Measurements from ENCODE around the gene KIAA1755.

Gene KIAA1755

DNA sequence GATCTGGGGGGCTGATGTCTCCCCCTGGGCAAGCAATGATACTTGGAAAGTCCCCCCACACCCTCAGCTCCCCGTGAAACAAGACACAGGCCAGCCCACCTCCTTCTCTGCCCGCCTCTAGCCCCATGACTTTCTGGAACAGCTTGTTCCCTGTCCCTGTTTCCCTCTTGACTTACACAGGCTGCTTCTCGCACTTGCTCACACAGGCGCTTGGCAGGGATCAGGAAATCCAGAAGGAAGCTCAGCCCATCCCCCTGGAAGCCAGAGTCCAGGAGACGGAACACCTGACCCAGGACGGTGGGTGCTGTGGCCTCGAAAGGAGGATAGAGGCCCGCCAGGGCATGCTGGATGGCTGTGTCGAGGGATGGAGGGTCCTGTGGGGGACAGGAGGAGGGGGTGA lies 14.8 kb downstream of the KIAA1755 start:
- no peak overlapping the region for H3K23ac ChIP-seq (ENCODE audit: low read length)
- no peak overlapping the region for H3K9ac ChIP-seq (ENCODE audit: low read length)
- no peak overlapping the region for H3K4me2 ChIP-seq (ENCODE audit: low read length)
- H2BK5ac ChIP-seq (ENCODE audit: low read depth, low read length, poor library complexity), result no peak overlapping the region
- no peak overlapping the region for H3K27ac ChIP-seq (ENCODE audit: low read depth, low read length)
- no peak overlapping the region for H2BK120ac ChIP-seq (ENCODE audit: insufficient read depth, low read length, poor library complexity)
- H3K4me1 ChIP-seq (ENCODE audit: control insufficient read depth in 1 of 2, insufficient read depth in 2 of 2, low read length in 2 of 2), result peaks cover 0 to 4% of the 10 kb centered on the region in 2 experiments
- WGBS (ENCODE audit: extremely low coverage, insufficient coverage, insufficient read length), result no CpG with 5 or more reads among the region's 9 CpGs
- H4K12ac ChIP-seq (ENCODE audit: low read depth, low read length), result no peak overlapping the region
- H3K9me3 ChIP-seq (ENCODE audit: insufficient read depth, low read depth, low read length), result peaks cover 16% of the 10 kb centered on the region
- H2BK12ac ChIP-seq (ENCODE audit: low read length), result no peak overlapping the region
- no peak overlapping the region for H3K4ac ChIP-seq (ENCODE audit: low read depth, low read length)
- no peak overlapping the region for H3K14ac ChIP-seq (ENCODE audit: low read length)
- H4K8ac ChIP-seq (ENCODE audit: low read depth, low read length), result no peak overlapping the region
- no peak overlapping the region for H3K18ac ChIP-seq (ENCODE audit: low read length)
- H4K91ac ChIP-seq (ENCODE audit: low read depth, low read length), result no peak overlapping the region
- H3K36me3 ChIP-seq (ENCODE audit: control insufficient read depth in 1 of 2, insufficient read depth in 2 of 2, low read length in 2 of 2), result no peaks in the 10 kb centered on the region
- H2AK5ac ChIP-seq (ENCODE audit: low read length), result no peak overlapping the region
- H3K79me2 ChIP-seq (ENCODE audit: control insufficient read depth, insufficient read depth, low read length, poor library complexity), result no peaks in the 10 kb centered on the region
- H3K79me1 ChIP-seq (ENCODE audit: low read length), result no peaks in the 10 kb centered on the region
- no peak overlapping the region for H2AFZ ChIP-seq (ENCODE audit: insufficient read depth, low read length, poor library complexity)
- no peak for DNase-seq
- no peak overlapping the region for H3K4me3 ChIP-seq (ENCODE audit: low read depth, low read length)
- no peaks in the 10 kb centered on the region for H3K27me3 ChIP-seq (ENCODE audit: insufficient read depth, low read length)

DNA sequence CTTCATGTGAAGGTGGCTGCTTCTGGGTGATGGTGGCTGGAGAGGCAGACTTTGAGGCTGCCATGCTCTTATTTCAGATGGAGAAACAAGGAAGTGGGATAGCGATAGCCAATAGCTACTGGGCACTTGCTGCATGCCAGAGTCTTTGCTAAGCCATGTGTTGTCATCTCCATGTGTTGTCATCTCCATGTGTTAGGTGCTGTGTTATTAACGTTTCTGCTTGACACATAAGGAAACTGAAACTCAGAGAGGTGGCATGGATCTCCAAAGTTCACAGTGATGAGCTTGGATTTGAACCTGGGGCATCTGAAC lies 16.9 kb downstream of the KIAA1755 start:
- Histone ChIP-seq H2AK5ac (ENCODE audit: low read length) (no peak overlapping the region), H3K18ac (ENCODE audit: low read length) (no peak overlapping the region), H4K91ac (ENCODE audit: low read depth, low read length) (no peak overlapping the region), H2BK5ac (ENCODE audit: low read depth, low read length, poor library complexity) (no peak overlapping the region), H3K4me2 (ENCODE audit: low read length) (no peak overlapping the region), H3K9ac (ENCODE audit: low read length) (no peak overlapping the region), H3K79me2 (ENCODE audit: control insufficient read depth, insufficient read depth, low read length, poor library complexity) (no peaks in the 10 kb centered on the region), H2BK120ac (ENCODE audit: insufficient read depth, low read length, poor library complexity) (no peak overlapping the region), H2AFZ (ENCODE audit: insufficient read depth, low read length, poor library complexity) (no peak overlapping the region), H3K4me3 (ENCODE audit: low read depth, low read length) (no peak overlapping the region), H3K9me3 (ENCODE audit: insufficient read depth, low read depth, low read length) (peaks cover 18% of the 10 kb centered on the region), H3K23ac (ENCODE audit: low read length) (no peak overlapping the region), H3K27me3 (ENCODE audit: insufficient read depth, low read length) (no peaks in the 10 kb centered on the region), H4K12ac (ENCODE audit: low read depth, low read length) (no peak overlapping the region), H3K79me1 (ENCODE audit: low read length) (no peaks in the 10 kb centered on the region), H3K27ac (ENCODE audit: low read depth, low read length) (no peak overlapping the region), H2BK12ac (ENCODE audit: low read length) (no peak overlapping the region), H3K36me3 (ENCODE audit: control insufficient read depth in 1 of 2, insufficient read depth in 2 of 2, low read length in 2 of 2) (no peaks in the 10 kb centered on the region), H4K8ac (ENCODE audit: low read depth, low read length) (no peak overlapping the region), H3K4me1 (ENCODE audit: control insufficient read depth in 1 of 2, insufficient read depth in 2 of 2, low read length in 2 of 2) (peaks cover 0 to 4% of the 10 kb centered on the region in 2 experiments), H3K14ac (ENCODE audit: low read length) (no peak overlapping the region), H3K4ac (ENCODE audit: low read depth, low read length) (no peak overlapping the region)
- no CpG with 5 or more reads among the region's 2 CpGs for WGBS (ENCODE audit: extremely low coverage, insufficient coverage, insufficient read length)
- DNase-seq, result no peak

DNA sequence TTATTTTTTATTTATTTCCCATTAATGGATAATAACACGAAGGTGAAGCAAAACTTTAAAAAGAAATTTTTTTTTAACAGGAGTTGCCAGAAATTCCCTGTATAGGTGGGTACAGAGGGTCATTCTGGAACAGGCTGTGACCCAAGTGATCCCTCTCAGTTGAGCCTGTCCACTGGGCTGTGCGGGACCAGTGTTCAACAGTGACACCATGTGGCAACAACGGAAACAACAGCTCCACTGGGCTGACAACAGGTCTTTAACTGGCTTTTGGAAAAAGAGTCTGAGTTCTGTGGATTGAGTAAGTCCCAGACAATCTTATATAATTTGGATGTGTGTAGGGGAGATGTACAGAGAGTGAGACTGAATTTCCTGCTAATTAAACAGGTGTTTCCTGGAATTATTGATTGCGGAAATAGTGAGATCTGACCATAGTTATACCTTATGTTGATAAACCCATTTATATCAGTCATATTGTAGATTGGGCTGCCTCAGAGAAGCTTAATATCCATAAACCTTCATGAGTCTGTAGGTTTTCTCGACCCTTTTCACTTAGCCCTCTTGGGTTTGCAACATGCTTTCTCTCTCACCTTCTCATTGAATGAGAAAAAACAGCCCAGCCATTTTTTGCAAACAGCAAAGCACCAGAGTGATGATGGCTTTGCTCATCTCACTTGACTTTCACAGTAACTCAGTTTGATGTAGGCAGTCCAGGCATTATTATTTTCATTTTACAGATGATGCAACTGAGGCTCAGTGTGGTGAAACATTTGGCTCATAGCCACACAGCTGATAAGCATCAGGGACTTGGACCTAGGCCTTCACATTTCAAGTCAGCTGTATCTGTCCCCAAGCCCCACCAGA lies 17.5 kb downstream of the KIAA1755 start:
- H2BK120ac ChIP-seq (ENCODE audit: insufficient read depth, low read length, poor library complexity), result no peak overlapping the region
- H3K27me3 ChIP-seq (ENCODE audit: insufficient read depth, low read length), result no peaks in the 10 kb centered on the region
- H2AFZ ChIP-seq (ENCODE audit: insufficient read depth, low read length, poor library complexity), result no peak overlapping the region
- H3K18ac ChIP-seq (ENCODE audit: low read length), result no peak overlapping the region
- H2BK5ac ChIP-seq (ENCODE audit: low read depth, low read length, poor library complexity), result no peak overlapping the region
- no peak overlapping the region for H4K91ac ChIP-seq (ENCODE audit: low read depth, low read length)
- H2BK12ac ChIP-seq (ENCODE audit: low read length), result no peak overlapping the region
- no peak overlapping the region for H3K23ac ChIP-seq (ENCODE audit: low read length)
- H3K79me2 ChIP-seq (ENCODE audit: control insufficient read depth, insufficient read depth, low read length, poor library complexity), result no peaks in the 10 kb centered on the region
- no peak overlapping the region for H4K12ac ChIP-seq (ENCODE audit: low read depth, low read length)
- peak in 1 of 2 donors; percentile 42 for DNase-seq
- H4K8ac ChIP-seq (ENCODE audit: low read depth, low read length), result no peak overlapping the region
- no peaks in the 10 kb centered on the region for H3K36me3 ChIP-seq (ENCODE audit: control insufficient read depth in 1 of 2, insufficient read depth in 2 of 2, low read length in 2 of 2)
- H3K4me2 ChIP-seq (ENCODE audit: low read length), result no peak overlapping the region
- no CpG with 5 or more reads among the region's 5 CpGs for WGBS (ENCODE audit: extremely low coverage, insufficient coverage, insufficient read length)
- peaks cover 18% of the 10 kb centered on the region for H3K9me3 ChIP-seq (ENCODE audit: insufficient read depth, low read depth, low read length)
- H3K9ac ChIP-seq (ENCODE audit: low read length), result no peak overlapping the region
- no peak overlapping the region for H3K4ac ChIP-seq (ENCODE audit: low read depth, low read length)
- H3K4me3 ChIP-seq (ENCODE audit: low read depth, low read length), result no peak overlapping the region
- H2AK5ac ChIP-seq (ENCODE audit: low read length), result no peak overlapping the region
- H3K4me1 ChIP-seq (ENCODE audit: control insufficient read depth in 1 of 2, insufficient read depth in 2 of 2, low read length in 2 of 2), result peaks cover 0 to 4% of the 10 kb centered on the region in 2 experiments
- H3K79me1 ChIP-seq (ENCODE audit: low read length), result no peaks in the 10 kb centered on the region
- no peak overlapping the region for H3K27ac ChIP-seq (ENCODE audit: low read depth, low read length)
- no peak overlapping the region for H3K14ac ChIP-seq (ENCODE audit: low read length)

DNA sequence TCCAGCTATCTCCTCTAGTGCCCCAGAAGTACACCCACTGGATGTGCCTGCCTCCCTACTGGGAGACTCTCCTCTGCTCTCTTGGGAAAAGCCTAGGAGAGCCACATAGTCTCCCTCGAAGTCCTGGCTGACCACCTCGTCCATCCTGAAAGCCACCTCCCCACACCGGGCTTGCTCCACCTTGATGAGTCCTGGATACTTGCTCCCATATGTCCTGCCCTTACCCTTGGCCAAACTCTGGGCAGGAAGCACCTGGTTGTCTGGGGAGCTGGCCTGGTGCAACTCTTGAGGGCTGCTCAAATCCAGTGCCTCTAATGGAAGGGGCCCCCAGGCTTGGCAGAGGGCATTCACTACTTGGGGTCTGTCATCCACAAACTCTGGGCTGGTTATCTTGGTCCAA lies 19.3 kb downstream of the KIAA1755 start:
- WGBS (ENCODE audit: extremely low coverage, insufficient coverage, insufficient read length), result no CpG with 5 or more reads among the region's 3 CpGs
- Histone ChIP-seq H2BK12ac (ENCODE audit: low read length) (no peak overlapping the region), H3K4me3 (ENCODE audit: low read depth, low read length) (no peak overlapping the region), H3K27ac (ENCODE audit: low read depth, low read length) (no peak overlapping the region), H3K4me2 (ENCODE audit: low read length) (no peak overlapping the region), H3K9ac (ENCODE audit: low read length) (no peak overlapping the region), H3K4ac (ENCODE audit: low read depth, low read length) (no peak overlapping the region), H3K14ac (ENCODE audit: low read length) (no peak overlapping the region), H3K79me2 (ENCODE audit: control insufficient read depth, insufficient read depth, low read length, poor library complexity) (no peaks in the 10 kb centered on the region), H3K23ac (ENCODE audit: low read length) (no peak overlapping the region), H2BK120ac (ENCODE audit: insufficient read depth, low read length, poor library complexity) (no peak overlapping the region), H3K27me3 (ENCODE audit: insufficient read depth, low read length) (no peaks in the 10 kb centered on the region), H4K91ac (ENCODE audit: low read depth, low read length) (no peak overlapping the region), H3K9me3 (ENCODE audit: insufficient read depth, low read depth, low read length) (peaks cover 18% of the 10 kb centered on the region), H4K8ac (ENCODE audit: low read depth, low read length) (no peak overlapping the region), H3K79me1 (ENCODE audit: low read length) (no peaks in the 10 kb centered on the region), H2AFZ (ENCODE audit: insufficient read depth, low read length, poor library complexity) (no peak overlapping the region), H3K36me3 (ENCODE audit: control insufficient read depth in 1 of 2, insufficient read depth in 2 of 2, low read length in 2 of 2) (no peaks in the 10 kb centered on the region), H3K18ac (ENCODE audit: low read length) (no peak overlapping the region), H4K12ac (ENCODE audit: low read depth, low read length) (no peak overlapping the region), H2AK5ac (ENCODE audit: low read length) (no peak overlapping the region), H3K4me1 (ENCODE audit: control insufficient read depth in 1 of 2, insufficient read depth in 2 of 2, low read length in 2 of 2) (no peaks in the 10 kb centered on the region), H2BK5ac (ENCODE audit: low read depth, low read length, poor library complexity) (no peak overlapping the region)
- DNase-seq, result no peak
